A673 (cell line): ENCODE measurements around the gene PRKAA2. TPM values are rescaled to one million over a fixed set of nuclear protein-coding genes. Genes with fewer than 3 reads are reported as not detected.
A peak's percentile ranks its signal among the peaks of the same experiment; 100 is the strongest.

Experiments used
- BruUV-seq: library from RNA; stranded (reverse); fragments of 400-500 nt; replicated peaks from 2 replicates; lab custom pipeline; 2021; lab: Mats Ljungman, UMichigan
- CTCF ChIA-PET: fragments of 300-600 bp; sonication (Branson Sonifier 250); formaldehyde crosslinking; loops from one replicate; lab custom pipeline; 2022; ENCODE audit warnings: antibody characterized with exemption; lab: Charles Lee
- POLR2A ChIA-PET: fragments of 300-600 bp; sonication (Branson Sonifier 250); formaldehyde crosslinking; loops from one replicate; lab custom pipeline; 2022; ENCODE audit warnings: antibody characterized with exemption; ENCODE audit not compliant: low non-redundant PET; lab: Charles Lee
- DNase-seq: peaks from one replicate; pipeline ENCODE4 v3.0.0-alpha.2; 2015; ENCODE audit warnings: low spot score
- H3K27ac ChIP-seq: fragments of 200-600 bp; sonication (generic); 2 replicates; pipeline ENCODE4 v1.5.1; 2016; ENCODE audit warnings: mixed run types, low read depth, mild to moderate bottlenecking, mixed read lengths, antibody characterized with exemption, low read length; ENCODE audit not compliant: poor library complexity, severe bottlenecking
- H3K27me3 ChIP-seq: fragments of 200-600 bp; sonication (generic); replicated peaks from 2 replicates; pipeline ENCODE4 v1.6.1; 2017; ENCODE audit warnings: mixed run types, low read depth, mild to moderate bottlenecking, mixed read lengths, antibody characterized with exemption, low read length; ENCODE audit not compliant: insufficient read depth, poor library complexity
- H3K36me3 ChIP-seq: fragments of 200-600 bp; sonication (generic); 2 replicates; pipeline ENCODE4 v1.6.1; 2016; ENCODE audit warnings: mixed run types, mild to moderate bottlenecking, mixed read lengths, antibody characterized with exemption, low read length; ENCODE audit not compliant: insufficient read depth, poor library complexity, severe bottlenecking
- H3K4me1 ChIP-seq: fragments of 200-600 bp; sonication (generic); 2 replicates; pipeline ENCODE4 v1.6.1; 2017; ENCODE audit warnings: mixed run types, mild to moderate bottlenecking, mixed read lengths, antibody characterized with exemption, low read length; ENCODE audit not compliant: insufficient read depth, poor library complexity, severe bottlenecking
- H3K4me3 ChIP-seq: fragments of 200-600 bp; sonication (generic); 2 replicates; pipeline ENCODE4 v1.5.1; 2016; ENCODE audit warnings: low read depth, mixed run types, mild to moderate bottlenecking, mixed read lengths, low read length; ENCODE audit not compliant: poor library complexity, severe bottlenecking
- H3K9me3 ChIP-seq: fragments of 200-600 bp; sonication (generic); 2 replicates; pipeline ENCODE4 v1.6.1; 2016; ENCODE audit warnings: mixed run types, low read depth, mild to moderate bottlenecking, mixed read lengths, antibody characterized with exemption, low read length; ENCODE audit not compliant: poor library complexity, severe bottlenecking
- CTCF ChIP-seq: fragments of 300-800, 200-600 bp; sonication (generic); conservative IDR thresholded peaks from 2 replicates; pipeline ENCODE4 v1.5.1; 2017; ENCODE audit warnings: low read depth, mild to moderate bottlenecking, antibody characterized with exemption, low read length, moderate library complexity, mixed read lengths
- EZH2 ChIP-seq: fragments of 200-600 bp; sonication (generic); IDR thresholded peaks from 2 replicates; pipeline ENCODE4 v1.6.1; 2017; ENCODE audit warnings: borderline replicate concordance, low read depth, mild to moderate bottlenecking, mixed read lengths, antibody characterized with exemption, low read length; ENCODE audit not compliant: poor library complexity, severe bottlenecking
- intact Hi-C: fragments of 100-400 bp; cut with micrococcal nuclease; formaldehyde crosslinking; loops from one replicate; pipeline ENCODE4 v1.10.0; 2022; ENCODE audit not compliant: unreplicated experiment
- total RNA-seq: library from RNA; stranded (reverse); gene quantifications from 2 replicates; pipeline ENCODE4 v1.2.3, GENCODE V29; 2021

Gene PRKAA2
- total RNA-seq, 1 experiment from 2014 or later, result 0.11 TPM

- TF ChIP-seq CTCF, result no peak
- TF ChIP-seq EZH2, result no peak
- ChIA-PET POLR2A (no interaction called here), CTCF (no interaction called here)
- BruUV-seq, result no TSS peak
- H3K27ac ChIP-seq, result no peak overlapping the region
- intact Hi-C loops, result loop anchor here (1.0 kb wide), 1 partner anchor 24 kb away; no protein-coding TSS in a partner anchor
- H3K36me3 ChIP-seq, result no peaks in the 10 kb centered on the region
- peaks cover 70% of the 10 kb centered on the region for H3K27me3 ChIP-seq
- H3K4me3 ChIP-seq, result peak overlapping the region; percentile 48
- H3K4me1 ChIP-seq, result no peaks in the 10 kb centered on the region
- no peaks in the 10 kb centered on the region for H3K9me3 ChIP-seq
- no peak for DNase-seq
Measured at GRCh38 chr1:56645677-56646305, 677 bp downstream of the PRKAA2 start.

- no peak for TF ChIP-seq CTCF
- peak; percentile 27 for TF ChIP-seq EZH2
- intact Hi-C loops, result no loop called here
Measured at GRCh38 chr1:56646611-56647010, 1.5 kb downstream of the PRKAA2 start.

GRCh38 chr1:56647106-56647505 is 2.0 kb downstream of the PRKAA2 start:
- H3K4me3 ChIP-seq, result no peak overlapping the region
- intact Hi-C loops, result no loop called here
- DNase-seq, result no peak
- H3K27ac ChIP-seq, result no peak overlapping the region
- ChIA-PET POLR2A (no interaction called here), CTCF (no interaction called here)
- H3K36me3 ChIP-seq, result no peaks in the 10 kb centered on the region
- no TSS peak for BruUV-seq
- TF ChIP-seq CTCF, result no peak
- TF ChIP-seq EZH2, result no peak
- no peaks in the 10 kb centered on the region for H3K9me3 ChIP-seq
- peaks cover 70% of the 10 kb centered on the region for H3K27me3 ChIP-seq
- H3K4me1 ChIP-seq, result no peaks in the 10 kb centered on the region

More at GRCh38 chr1:56646611-56647010, 1.5 kb downstream of the PRKAA2 start:
- Histone ChIP-seq H3K4me3 (no peak overlapping the region), H3K27me3 (peaks cover 70% of the 10 kb centered on the region), H3K36me3 (no peaks in the 10 kb centered on the region), H3K27ac (no peak overlapping the region), H3K9me3 (no peaks in the 10 kb centered on the region), H3K4me1 (no peaks in the 10 kb centered on the region)
- BruUV-seq, result no TSS peak
- ChIA-PET CTCF (no interaction called here), POLR2A (no interaction called here)
- DNase-seq, result no peak
